GM12878 (cell line): ENCODE measurements around the gene LDHA. TPM values are rescaled to one million over a fixed set of nuclear protein-coding genes. Genes with fewer than 3 reads are reported as not detected.

Source experiments
- ATAC-seq: fragments of 200-7000 bp; cut with Tn5 transposase; 3 replicates; pipeline ENCODE4 v1.9.1; 2020; ENCODE audit warnings: mild to moderate bottlenecking, moderate library complexity
- BruUV-seq: library from RNA; stranded (reverse); fragments of 400-500 nt; replicated peaks from 2 replicates; lab custom pipeline; 2021; lab: Mats Ljungman, UMichigan
- CTCF ChIA-PET: fragments of 300-600 bp; sonication (Branson Sonifier 250); formaldehyde crosslinking; extraction: SDS; loops from one replicate; lab custom pipeline; 2021; ENCODE audit warnings: inconsistent platforms; lab: Yijun Ruan, JAX
- POLR2A ChIA-PET: fragments of 350-600 bp; formaldehyde crosslinking; extraction: SDS; loops from one replicate; lab custom pipeline; 2021; ENCODE audit warnings: inconsistent platforms; lab: Charles Lee
- RAD21 ChIA-PET: fragments of 300-600 bp; sonication (Branson Sonifier 250); formaldehyde crosslinking; loops from one replicate; lab custom pipeline; 2023; ENCODE audit warnings: antibody characterized with exemption; ENCODE audit not compliant: unreplicated experiment; lab: Charles Lee
- SMC1A ChIA-PET: fragments of 300-600 bp; sonication (Branson Sonifier 250); formaldehyde crosslinking; loops from one replicate; lab custom pipeline; 2023; ENCODE audit not compliant: unreplicated experiment, uncharacterized antibody; lab: Charles Lee
- DNase-seq: peaks from one replicate; pipeline ENCODE4 v3.0.0-alpha.2; 2011; ENCODE audit warnings: low read depth, low spot score
- FAIRE-seq: peaks from 3 replicates; lab custom pipeline; 2011; peaks lifted over from hg19 to GRCh38; lab: Jason Lieb, UNC
- H2AFZ ChIP-seq: 2 replicates; pipeline ENCODE4 v1.6.0; 2011; ENCODE audit warnings: low read depth, low read length, control low read depth; ENCODE audit not compliant: control insufficient read depth
- H3K27ac ChIP-seq: 2 replicates; pipeline ENCODE4 v1.5.1; 2011; ENCODE audit warnings: control low read depth; ENCODE audit not compliant: control insufficient read depth, insufficient read depth
- H3K27me3 ChIP-seq, 2 experiments: replicated peaks in 1 of 2; 2 replicates each; pipeline versions ENCODE4 v1.6.0 to v1.6.1; 2011; ENCODE audit warnings: low read length in 1 of 2; ENCODE audit not compliant: control insufficient read depth in 2 of 2, insufficient read depth in 2 of 2
- H3K36me3 ChIP-seq, 2 experiments: 2 replicates each; pipeline ENCODE4 v1.5.1; 2011; ENCODE audit warnings: low read length in 1 of 2; ENCODE audit not compliant: control insufficient read depth in 2 of 2, insufficient read depth in 2 of 2
- H3K4me1 ChIP-seq: 2 replicates; pipeline ENCODE4 v1.6.1; 2011; ENCODE audit warnings: mild to moderate bottlenecking, low read length, moderate library complexity, mixed read lengths; ENCODE audit not compliant: control insufficient read depth, insufficient read depth
- H3K4me2 ChIP-seq: 2 replicates; pipeline ENCODE4 v1.6.0; 2011; ENCODE audit warnings: control low read depth; ENCODE audit not compliant: control insufficient read depth, insufficient read depth
- H3K4me3 ChIP-seq: fragments of 200-600 bp; sonication (generic); 2 replicates; pipeline ENCODE4 v1.5.1; 2016
- H3K79me2 ChIP-seq: 2 replicates; pipeline ENCODE4 v1.6.0; 2011; ENCODE audit warnings: low read length; ENCODE audit not compliant: control insufficient read depth, insufficient read depth
- H3K9ac ChIP-seq: 2 replicates; pipeline ENCODE4 v1.8.0; 2011; ENCODE audit warnings: low read length, control low read depth, mixed read lengths; ENCODE audit not compliant: control insufficient read depth, insufficient read depth
- H3K9me3 ChIP-seq: replicated peaks from 3 replicates; pipeline ENCODE4 v1.5.1; 2011; ENCODE audit warnings: mild to moderate bottlenecking, low read length; ENCODE audit not compliant: control insufficient read depth, insufficient read depth
- H4K20me1 ChIP-seq: 2 replicates; pipeline ENCODE4 v1.6.0; 2011; ENCODE audit not compliant: control insufficient read depth, insufficient read depth
- CBFB ChIP-seq: IDR thresholded peaks from 2 replicates; pipeline ENCODE4 v1.6.1; 2016; ENCODE audit warnings: antibody characterized with exemption, low read depth
- CREM ChIP-seq: IDR thresholded peaks from 2 replicates; pipeline ENCODE4 v1.6.1; 2014; ENCODE audit warnings: antibody characterized with exemption, low read depth
- GABPA ChIP-seq: IDR thresholded peaks from 2 replicates; pipeline ENCODE4 v1.6.1; 2014; ENCODE audit warnings: antibody characterized with exemption, low read depth, mild to moderate bottlenecking, inconsistent platforms
- MYB ChIP-seq: fragments of 150-350 bp; IDR thresholded peaks from 2 replicates; pipeline ENCODE4 v1.6.1; 2014; ENCODE audit warnings: mild to moderate bottlenecking, low read depth, low read length, borderline replicate concordance
- NBN ChIP-seq: fragments of 450-650 bp; IDR thresholded peaks from 2 replicates; pipeline ENCODE4 v1.6.1; 2016
- SMAD5 ChIP-seq: IDR thresholded peaks from 2 replicates; pipeline ENCODE4 v1.6.1; 2016; ENCODE audit warnings: antibody characterized with exemption, low read depth
- SPI1 ChIP-seq: IDR thresholded peaks from 2 replicates; pipeline ENCODE4 v1.6.1; 2011; ENCODE audit warnings: low read depth, mild to moderate bottlenecking, low read length, moderate library complexity, borderline replicate concordance; ENCODE audit not compliant: insufficient read depth
- ZNF207 ChIP-seq: fragments of 450-650 bp; IDR thresholded peaks from 2 replicates; pipeline ENCODE4 v1.6.1; 2014; ENCODE audit warnings: antibody characterized with exemption, mild to moderate bottlenecking, borderline replicate concordance
- WGBS: methylation state at CpG from one replicate; pipeline ENCODE4 v1.1.6; 2016; ENCODE audit warnings: low lambda C conversion rate; ENCODE audit not compliant: insufficient replicate concordance, insufficient coverage; ENCODE audit errors: missing lambda C conversion rate; 5-methylcytosine and 5-hydroxymethylcytosine counted together
- in situ Hi-C: fragments of 300-500 bp; cut with MboI; formaldehyde crosslinking; loops from 9 replicates; pipeline ENCODE4 v1.14.3; 2018; ENCODE audit warnings: mixed read lengths
- intact Hi-C: fragments of 100-400 bp; cut with micrococcal nuclease; formaldehyde crosslinking; loops from one replicate; pipeline ENCODE4 v1.14.2; 2022; ENCODE audit not compliant: unreplicated experiment
- polyA plus RNA-seq, 11 experiments: library from polyadenylated mRNA; depleted of rRNA in 4 of 11; unstranded in 6 of 11; stranded (reverse) in 5 of 11; fragments of >200 nt; fragmentation: Nextera tagmentation in 4 of 11; fragmentation: Illumina TruSeq in 1 of 11; extraction: Ambion mirVana in 4 of 11; extraction: Trizol in 1 of 11; gene quantifications; 1 replicate in 1 of 11; 2 replicates in 10 of 11; pipeline versions ENCODE4 v1.2.1 to v1.2.3, GENCODE V29; 2011 to 2016; ENCODE audit warnings: inconsistent platforms in 2 of 11, missing spikeins in 2 of 11, low read depth in 1 of 11
- total RNA-seq, 4 experiments: library from RNA; depleted of rRNA in 3 of 4; stranded (reverse); fragments of >200 nt in 3 of 4; fragmentation: Illumina TruSeq in 1 of 4; extraction: Trizol in 1 of 4; gene quantifications; 2 replicates each; pipeline versions ENCODE4 v1.2.1 to v1.2.3, GENCODE V29; 2013 to 2021

The LDHA gene
- total and polyA plus RNA-seq, 10 of the 15 experiments (the other 5 are each of a cell fraction or from before 2014, with no cell fraction given) = 773 to 2,300 (median 1,367) TPM

GRCh38 chr11:18420067-18420466, 25.7 kb downstream of the LDHA start (continued):
- TF ChIP-seq SMAD5 (no peak), NBN (no peak), ZNF207 (no peak), CREM (no peak)

- TF ChIP-seq CBFB = no peak
- peak; percentile 72; the same call in 1 of the 2 replicates for TF ChIP-seq SPI1
- Histone ChIP-seq H3K4me1 (no peaks in the 10 kb centered on the region), H3K36me3 (no peaks in the 10 kb centered on the region), H3K27me3 (no peaks in the 10 kb centered on the region), H3K9me3 (no peaks in the 10 kb centered on the region), H3K9ac (no peak overlapping the region), H3K4me2 (no peak overlapping the region), H4K20me1 (no peaks in the 10 kb centered on the region), H3K79me2 (no peaks in the 10 kb centered on the region), H2AFZ (no peak overlapping the region), H3K27ac (no peak overlapping the region), H3K4me3 (no peak overlapping the region)
- intact Hi-C loops = no loop called here
- ChIA-PET CTCF (interaction anchor here (1.4 to 1.5 kb wide), 2 partner anchors 183 to 223 kb away, joined by 4 read pairs; no protein-coding TSS in a partner anchor), RAD21 (interaction anchor here (0.8 to 1.1 kb wide), 2 partner anchors 183 to 323 kb away, joined by 3 read pairs; no protein-coding TSS in a partner anchor), POLR2A (interaction anchor here (0.7 kb wide), 1 partner anchor 315 kb away, joined by 3 read pairs; no protein-coding TSS in a partner anchor), SMC1A (interaction anchor here (1.1 kb wide), 1 partner anchor 697 kb away, joined by 3 read pairs; no protein-coding TSS in a partner anchor)
- 38% methylated on average over 4 of the region's 4 CpGs for WGBS
- no peak for DNase-seq
- BruUV-seq = no TSS peak
- FAIRE-seq = no peak
- in situ Hi-C loops = no loop called here
- no peak for ATAC-seq
Measured at GRCh38 chr11:18427240-18427639, 32.9 kb downstream of the LDHA start.

- ChIA-PET RAD21 (no interaction called here), CTCF (no interaction called here), SMC1A (no interaction called here), POLR2A (no interaction called here)
- Histone ChIP-seq H3K4me1 (no peaks in the 10 kb centered on the region), H2AFZ (no peak overlapping the region), H3K4me3 (no peak overlapping the region), H3K9ac (no peak overlapping the region), H4K20me1 (no peaks in the 10 kb centered on the region), H3K4me2 (no peak overlapping the region), H3K79me2 (no peaks in the 10 kb centered on the region), H3K9me3 (no peaks in the 10 kb centered on the region), H3K27me3 (no peaks in the 10 kb centered on the region), H3K36me3 (no peaks in the 10 kb centered on the region), H3K27ac (no peak overlapping the region)
- WGBS = 77% methylated on average over 5 of the region's 5 CpGs
- DNase-seq = no peak
- intact Hi-C loops = no loop called here
- in situ Hi-C loops = no loop called here
- FAIRE-seq = no peak
- no peak for ATAC-seq
- no TSS peak for BruUV-seq
- TF ChIP-seq GABPA (no peak), MYB (no peak)
Measured at GRCh38 chr11:18429332-18429731, 35.0 kb downstream of the LDHA start.
